Right renal cortex interstitium (tissue), 3 donors: ENCODE data around the gene SLC12A9. TPM values are rescaled to one million over a fixed set of nuclear protein-coding genes. Genes with fewer than 3 reads are reported as not detected.
"Not testable (repeated sequence)": the region's sequence is repeated elsewhere in the genome, so short reads cannot be mapped to it uniquely, and the experiment has no call there.

Experiments
- DNase-seq, 3 donors: peaks; one replicate each; pipeline ENCODE4 v3.0.0-alpha.2; 2013; ENCODE audit warnings: low read depth in 3 of 3, low spot score in 2 of 3
- polyA plus RNA-seq, 3 donors: library from polyadenylated mRNA; unstranded; fragments of 120-200 nt; gene quantifications; one replicate each; pipeline ENCODE4 v1.2.1, GENCODE V29; 2013; ENCODE audit not compliant: insufficient read length in 3 of 3

The SLC12A9 gene
- polyA plus RNA-seq, 3 donors: 17.2 to 19.8 (median 17.6) TPM

DNA sequence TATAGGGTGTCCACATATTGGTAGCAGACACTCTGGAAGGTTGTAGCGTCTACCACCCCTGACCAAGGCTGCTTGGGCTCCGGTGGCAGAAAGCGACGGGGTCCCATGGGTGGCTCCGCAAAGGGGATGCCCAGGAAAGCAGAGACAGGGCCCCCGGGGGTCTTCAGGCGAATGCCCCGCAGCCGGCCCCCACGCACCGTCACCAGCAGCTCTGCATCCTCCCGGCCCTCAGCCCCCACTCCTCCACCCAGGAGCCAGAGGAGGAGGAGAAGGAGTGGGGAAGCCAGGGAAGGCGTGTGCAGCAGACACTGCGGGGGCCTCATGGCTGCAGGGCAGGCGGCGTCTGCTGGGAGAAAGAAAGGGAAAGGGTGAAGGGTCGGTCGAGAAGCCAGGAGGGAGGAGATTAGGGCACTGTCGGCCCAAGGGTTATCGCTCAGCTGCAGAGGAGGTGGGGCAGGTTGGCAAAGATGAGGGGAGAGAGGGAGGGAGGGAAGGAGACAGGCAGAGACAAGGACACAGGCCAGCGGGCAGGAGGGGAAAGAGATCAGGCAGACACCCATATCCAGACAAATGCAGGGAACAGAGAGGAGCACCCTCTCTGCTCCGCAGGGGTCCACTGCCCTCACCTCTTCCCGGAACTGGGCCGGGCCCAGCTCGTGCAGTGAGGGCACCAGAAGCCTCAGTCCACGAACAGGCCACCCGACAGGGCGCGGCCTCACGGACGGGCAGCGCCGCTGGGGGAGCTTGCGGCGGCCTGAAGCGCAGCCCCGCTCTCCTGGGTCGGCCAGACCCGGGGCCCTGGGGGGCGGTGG, 41.6 kb downstream of the SLC12A9 start:
- DNase-seq: no peak

GRCh38 chr7:100894860-100895700, 42.6 kb downstream of the SLC12A9 start:
- no peak for DNase-seq

GRCh38 chr7:100895701-100895955, 43.1 kb downstream of the SLC12A9 start, which contains the start of gene ACHE:
Gene ACHE, minus strand, starts transcription at chr7:100895888. Its CDS starts 1,656 bp downstream, at chr7:100894232.
- no peak for DNase-seq

- no peak for DNase-seq
These were observed 43.6 kb downstream of the SLC12A9 start for GRCh38 chr7:100895956-100896731.

DNA sequence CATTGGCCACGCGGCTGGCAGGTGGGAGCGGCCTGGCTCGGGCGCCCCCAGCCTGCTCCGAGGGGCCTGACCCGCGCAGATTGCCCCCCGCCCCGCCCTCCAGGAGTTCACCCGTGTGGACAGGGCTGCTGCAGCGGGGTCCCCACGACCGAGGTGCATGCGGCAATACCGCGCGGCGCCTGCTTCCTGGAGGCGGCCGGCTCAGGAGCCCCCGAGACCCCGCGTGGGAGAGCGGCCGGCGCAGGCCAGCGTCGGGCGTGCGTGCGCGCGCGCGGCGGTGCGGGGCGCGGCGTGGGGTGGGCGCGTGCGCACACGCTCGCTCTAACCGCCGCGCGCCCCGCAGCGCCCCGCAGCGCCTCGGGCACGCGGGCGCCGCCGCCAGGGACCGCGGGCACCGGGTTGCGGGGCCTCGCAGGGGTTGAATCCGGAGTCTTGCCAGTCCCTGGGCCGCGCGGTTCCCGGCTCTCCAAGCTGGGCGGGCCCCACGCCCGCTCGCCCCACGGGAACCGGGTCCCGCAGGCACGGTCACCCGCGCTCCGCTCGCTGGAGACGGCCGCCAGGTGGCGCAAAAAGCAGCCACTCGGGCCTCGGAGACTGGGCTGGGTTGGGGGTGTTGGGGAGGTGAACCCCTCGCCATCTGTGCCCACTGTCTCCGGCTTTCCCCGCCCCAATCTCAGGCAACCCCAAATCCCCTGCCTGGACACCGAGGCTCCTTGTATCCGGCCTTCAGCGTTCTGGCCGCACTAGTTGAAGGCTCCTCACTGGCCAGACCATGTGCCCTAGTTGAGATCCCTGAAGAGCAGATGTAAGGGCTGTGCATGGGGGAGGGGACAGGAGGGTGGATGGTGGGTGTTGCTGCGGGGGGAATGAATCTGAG, 44.5 kb downstream of the SLC12A9 start:
- DNase-seq: no peak

GRCh38 chr7:100897772-100898454, 45.4 kb downstream of the SLC12A9 start:
- DNase-seq: no peak

DNA sequence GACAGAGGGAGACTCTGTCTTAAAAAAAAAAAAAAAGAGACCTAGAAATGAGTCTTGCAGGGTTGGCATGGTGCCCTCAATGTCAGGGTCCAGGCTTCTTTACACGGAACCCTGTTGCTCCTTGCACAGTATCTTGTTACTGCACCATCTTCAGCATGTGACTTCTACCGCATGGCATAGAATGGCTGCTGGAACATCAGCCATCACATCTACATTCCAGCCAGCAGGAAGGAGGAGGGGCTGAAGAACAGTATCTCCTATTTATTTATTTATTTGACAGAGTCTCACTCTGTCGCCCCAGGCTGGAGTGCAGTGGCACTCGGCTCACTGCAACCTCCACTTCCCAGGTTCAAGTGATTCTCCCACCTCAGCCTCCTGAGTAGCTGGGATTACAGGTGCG, 46.9 kb downstream of the SLC12A9 start:
- DNase-seq: no peak

- DNase-seq: no peak
These were observed 48.5 kb downstream of the SLC12A9 start for GRCh38 chr7:100900978-100901377.

DNA sequence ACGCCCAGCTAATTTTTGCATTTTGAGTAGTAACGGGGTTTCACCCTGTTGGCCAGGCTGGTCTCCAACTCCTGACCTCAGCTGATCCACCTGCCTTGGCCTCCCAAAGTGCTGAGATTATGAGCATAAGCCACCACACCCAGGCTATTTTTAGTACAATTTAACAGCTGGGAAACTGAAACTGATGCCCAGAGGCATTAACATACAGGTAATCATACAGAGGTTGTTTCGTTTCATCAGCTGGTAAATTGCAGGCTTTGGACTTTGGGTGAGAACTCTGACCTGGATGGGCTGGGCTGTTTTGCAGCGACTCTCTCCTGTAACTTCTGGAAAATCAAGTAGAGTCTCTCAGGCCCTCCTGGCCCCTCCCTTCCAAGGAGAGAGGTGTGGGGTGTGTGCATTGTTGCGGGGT, 49.4 kb downstream of the SLC12A9 start:
- no peak for DNase-seq

DNA sequence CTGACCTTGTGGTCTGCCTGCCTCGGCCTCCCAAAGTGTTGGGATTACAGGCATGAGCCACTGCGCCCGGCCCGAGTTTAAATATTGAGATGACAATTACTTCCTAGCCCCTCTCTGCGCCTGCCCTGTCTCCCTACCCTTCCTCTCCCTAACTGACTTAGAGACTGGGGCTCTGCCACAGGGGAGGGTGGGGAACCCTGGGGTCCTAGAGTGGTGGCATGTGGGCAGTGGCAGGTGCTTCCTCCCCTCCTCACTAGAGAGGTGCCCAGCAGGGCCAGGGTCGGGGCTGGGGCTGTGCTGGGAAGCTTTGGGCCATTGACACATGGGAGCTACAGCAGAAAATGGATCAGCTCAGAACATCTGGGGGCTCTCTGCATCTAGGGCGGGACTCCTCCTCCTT, 50.1 kb downstream of the SLC12A9 start:
- DNase-seq: no peak

GRCh38 chr7:100908512-100908911, 56.0 kb downstream of the SLC12A9 start:
- DNase-seq: no peak

- not testable (repeated sequence) for DNase-seq
These were observed 57.9 kb downstream of the SLC12A9 start for GRCh38 chr7:100910443-100910842.

GRCh38 chr7:100911484-100911883, 59.0 kb downstream of the SLC12A9 start:
- DNase-seq: no peak

- DNase-seq: no peak
These were observed 61.8 kb downstream of the SLC12A9 start for GRCh38 chr7:100914208-100914878.

GRCh38 chr7:100914879-100915447, 62.5 kb downstream of the SLC12A9 start:
- no peak for DNase-seq
